Prostate gland (tissue), 2 donors: ENCODE measurements around the gene POTEC.
"Not testable (repeated sequence)": the region's sequence is repeated elsewhere in the genome, so short reads cannot be mapped to it uniquely, and the experiment has no call there.

ENCODE experiments used
- CTCF ChIP-seq, 4 experiments: fragments of 200-600 bp in 2 of 4; fragments of 450-650 bp in 2 of 4; sonication (generic) in 2 of 4; IDR thresholded peaks; 1 replicate in 3 of 4; 2 replicates in 1 of 4; pipeline ENCODE4 v1.5.1; 2016 to 2019; ENCODE audit warnings: antibody characterized with exemption in 4 of 4, mild to moderate bottlenecking in 2 of 4, moderate library complexity in 2 of 4
- POLR2A ChIP-seq: fragments of 450-650 bp; IDR thresholded peaks from one replicate; pipeline ENCODE4 v1.6.1; 2016; ENCODE audit warnings: antibody characterized with exemption, mild to moderate bottlenecking
- POLR2AphosphoS5 ChIP-seq: sonication (generic); formaldehyde crosslinking; IDR thresholded peaks from one replicate; pipeline ENCODE4 v1.6.1; 2017; ENCODE audit warnings: antibody characterized with exemption

DNA sequence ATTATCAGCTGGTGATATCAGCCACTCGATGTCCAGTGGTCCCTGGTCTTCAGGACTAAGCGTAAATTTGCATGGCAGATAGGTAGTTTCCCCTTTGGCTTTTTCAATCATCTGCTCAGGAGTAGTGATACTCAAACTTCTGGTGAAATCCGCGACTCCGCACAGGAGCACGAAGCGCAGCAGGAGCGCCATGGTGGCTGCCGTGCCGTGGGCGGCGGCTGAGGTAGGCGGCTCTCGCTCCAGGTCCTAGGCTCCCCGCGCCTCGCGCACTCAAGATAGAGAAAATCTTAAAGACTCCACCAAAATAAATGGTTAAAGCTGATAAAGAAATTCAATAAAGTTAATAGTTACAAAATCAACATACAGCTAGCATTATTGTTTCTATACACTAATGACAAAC, 64.3 kb downstream of the POTEC start:
- TF ChIP-seq CTCF (IDR thresholded peaks at IDR 0.05); POLR2AphosphoS5; POLR2A: not testable (repeated sequence)
